Measurements from ENCODE around the gene RNF2. TPM values are rescaled to one million over a fixed set of nuclear protein-coding genes. Genes with fewer than 3 reads are reported as not detected.

Gene RNF2
- total RNA-seq, 1 experiment from 2014 or later, result 37.2 TPM

DNA sequence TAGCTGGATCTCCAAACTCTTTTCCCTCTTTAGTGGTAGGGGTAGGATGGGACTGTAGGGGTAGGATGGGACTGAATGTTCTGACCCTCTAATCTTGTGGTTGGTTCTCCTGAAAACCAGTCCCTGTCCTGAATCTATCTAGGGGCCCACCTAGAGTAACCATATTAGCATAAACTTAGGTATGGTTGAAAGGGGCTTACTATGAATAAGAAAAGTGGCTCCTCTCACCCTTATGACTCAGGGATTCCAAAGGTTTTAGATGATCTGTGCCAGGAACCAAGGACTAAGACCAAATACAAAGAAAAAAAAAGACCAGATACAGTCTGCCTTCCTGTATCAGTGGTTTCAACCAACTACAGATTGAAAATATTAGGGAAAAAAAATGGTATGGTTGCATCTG lies 28.9 kb downstream of the RNF2 start:
- DNase-seq (ENCODE audit: low read depth, low spot score), result no peak
- in situ Hi-C loops (cut with HindIII; ENCODE audit: low pct_unique_long_range_greater_than_20kb, low sequenced_read_pairs), result no loop called here

DNA sequence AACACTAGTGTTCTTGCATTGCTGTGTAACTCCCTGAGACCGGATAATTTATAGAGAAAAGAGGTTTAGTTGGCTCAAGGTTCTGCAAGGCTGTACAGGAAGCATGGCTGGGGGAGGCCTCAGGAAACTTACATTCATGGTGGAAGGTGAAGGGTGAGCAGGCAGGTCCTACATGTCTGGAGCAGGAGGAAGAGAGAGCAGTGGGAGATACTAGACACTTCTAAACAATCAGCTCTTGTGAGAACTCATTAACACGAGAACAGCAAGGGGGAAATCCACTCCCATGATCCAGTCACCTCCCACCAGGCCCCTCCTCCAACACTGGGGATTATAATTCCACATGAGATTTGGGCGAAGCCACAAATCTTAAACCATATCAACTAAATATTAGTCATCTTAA lies 30.1 kb downstream of the RNF2 start:
- no peak for DNase-seq (ENCODE audit: low read depth, low spot score)
- in situ Hi-C loops (cut with HindIII; ENCODE audit: low pct_unique_long_range_greater_than_20kb, low sequenced_read_pairs), result no loop called here

DNA sequence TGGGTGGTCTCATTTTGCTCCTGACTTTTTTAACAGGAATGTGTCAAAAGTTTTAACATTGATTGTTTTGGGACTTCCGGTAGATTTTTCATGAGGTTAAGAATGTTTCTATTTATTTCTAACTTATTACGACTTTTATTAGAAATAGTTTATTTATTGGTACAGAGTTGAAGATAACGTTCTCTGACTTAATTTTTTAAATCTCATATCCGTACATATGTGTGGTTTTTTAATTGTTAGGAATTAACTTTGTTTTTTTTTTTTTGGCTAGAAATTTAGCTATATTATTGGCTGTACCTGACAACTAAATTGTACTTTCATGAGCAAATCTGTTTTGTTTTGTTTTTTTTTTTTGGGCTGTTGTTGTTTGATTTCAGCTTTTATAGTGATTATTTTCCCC lies 32.0 kb downstream of the RNF2 start:
- in situ Hi-C loops (cut with HindIII; ENCODE audit: low pct_unique_long_range_greater_than_20kb, low sequenced_read_pairs), result no loop called here
- DNase-seq (ENCODE audit: low read depth, low spot score), result no peak

DNA sequence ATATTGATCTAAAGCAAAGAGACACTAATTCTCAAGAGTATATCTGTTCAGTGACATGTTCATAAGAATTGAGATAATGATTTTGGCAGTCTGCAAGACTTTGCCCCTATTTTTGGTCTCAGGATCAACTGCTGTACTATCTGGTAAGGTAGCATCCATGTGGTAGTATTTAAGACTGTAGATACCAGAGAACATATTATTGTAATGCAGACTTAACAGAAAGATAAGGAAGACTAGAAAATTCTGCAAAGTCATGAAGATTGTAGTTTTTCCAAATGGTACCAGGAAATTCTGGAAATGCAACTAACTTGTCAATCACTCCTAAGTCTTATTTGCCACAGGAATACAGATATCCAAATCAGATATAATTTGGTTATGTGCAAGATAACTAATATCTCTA lies 35.1 kb downstream of the RNF2 start:
- in situ Hi-C loops (cut with HindIII; ENCODE audit: low pct_unique_long_range_greater_than_20kb, low sequenced_read_pairs), result no loop called here

DNA sequence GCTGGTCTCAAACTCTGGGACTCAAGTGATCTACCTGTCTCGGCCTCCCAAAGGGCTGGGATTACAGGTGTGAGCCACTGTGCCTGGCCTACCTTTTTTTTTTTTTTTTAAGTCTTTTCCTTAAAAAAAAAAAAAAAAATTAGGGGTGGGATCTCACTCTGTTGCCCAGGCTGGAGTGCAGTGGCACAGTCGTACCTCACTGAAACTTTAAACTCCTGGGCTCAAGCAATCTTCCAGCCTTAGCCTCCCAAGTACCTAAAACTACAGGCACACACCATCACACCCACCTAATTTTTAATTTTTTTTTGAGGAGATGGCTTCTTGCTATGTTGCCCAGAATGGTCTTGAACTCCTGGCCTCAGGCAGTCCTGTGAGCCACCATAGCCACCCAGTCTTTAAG lies 38.5 kb downstream of the RNF2 start:
- no peak for DNase-seq (ENCODE audit: low read depth, low spot score)
- in situ Hi-C loops (cut with HindIII; ENCODE audit: low pct_unique_long_range_greater_than_20kb, low sequenced_read_pairs), result no loop called here

More for the DNA sequence above, 35.1 kb downstream of the RNF2 start:
- no peak for DNase-seq (ENCODE audit: low read depth, low spot score)

DNA sequence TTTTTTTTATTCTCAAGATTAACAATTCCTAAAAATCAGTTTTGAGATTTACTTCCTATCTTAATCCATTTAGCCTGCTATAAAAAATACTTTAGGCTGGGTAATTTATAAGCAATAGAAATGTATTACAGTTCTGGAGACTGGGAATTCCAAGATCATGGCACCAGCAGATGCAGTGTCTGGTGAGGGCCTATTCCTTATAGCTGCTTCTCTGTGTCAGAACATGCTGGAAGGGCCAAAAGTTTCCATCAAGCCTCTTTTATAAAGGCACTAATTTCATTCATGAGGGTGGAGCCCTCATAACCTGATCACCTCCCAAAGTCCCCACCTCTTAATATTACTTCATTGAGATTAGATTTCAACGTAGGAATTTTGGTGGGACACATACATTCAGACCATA lies 41.7 kb downstream of the RNF2 start:
- in situ Hi-C loops (cut with HindIII; ENCODE audit: low pct_unique_long_range_greater_than_20kb, low sequenced_read_pairs), result no loop called here
- no peak for DNase-seq (ENCODE audit: low read depth, low spot score)

DNA sequence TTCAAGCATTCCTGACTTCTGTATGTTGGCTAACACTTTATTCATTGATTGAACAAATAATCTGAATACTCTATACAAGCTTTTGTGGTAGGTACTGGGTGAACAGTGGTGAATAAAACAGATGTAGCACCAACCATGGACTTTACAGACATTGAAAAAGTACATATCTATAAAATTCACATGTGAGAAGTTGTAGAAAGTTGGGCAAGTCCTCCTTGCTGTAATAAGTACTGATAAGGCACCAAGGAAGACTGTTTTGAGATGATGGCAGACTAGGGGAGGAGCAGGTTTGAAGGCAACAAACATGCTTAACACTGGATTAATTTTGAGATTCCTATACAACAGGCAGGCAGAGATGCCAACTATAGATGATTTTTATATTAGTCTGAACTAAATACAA lies 42.4 kb downstream of the RNF2 start:
- no peak for DNase-seq (ENCODE audit: low read depth, low spot score)
- in situ Hi-C loops (cut with HindIII; ENCODE audit: low pct_unique_long_range_greater_than_20kb, low sequenced_read_pairs), result no loop called here

DNA sequence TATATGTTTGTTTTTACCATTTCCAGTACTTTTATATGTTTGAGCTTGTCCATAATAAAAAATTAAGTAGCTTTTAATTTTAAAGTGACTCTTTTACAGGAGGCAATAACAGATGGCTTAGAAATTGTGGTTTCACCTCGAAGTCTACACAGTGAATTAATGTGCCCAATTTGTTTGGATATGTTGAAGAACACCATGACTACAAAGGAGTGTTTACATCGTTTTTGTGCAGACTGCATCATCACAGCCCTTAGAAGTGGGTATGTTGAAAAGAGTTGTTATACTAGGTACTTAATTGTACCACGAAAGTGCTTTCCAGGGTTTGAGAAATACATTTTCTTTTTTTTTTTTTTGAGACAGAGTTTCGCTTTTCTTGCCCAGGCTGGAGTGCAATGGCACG lies 46.1 kb downstream of the RNF2 start:
- in situ Hi-C loops (cut with HindIII; ENCODE audit: low pct_unique_long_range_greater_than_20kb, low sequenced_read_pairs), result no loop called here
- no peak for DNase-seq (ENCODE audit: low read depth, low spot score)

DNA sequence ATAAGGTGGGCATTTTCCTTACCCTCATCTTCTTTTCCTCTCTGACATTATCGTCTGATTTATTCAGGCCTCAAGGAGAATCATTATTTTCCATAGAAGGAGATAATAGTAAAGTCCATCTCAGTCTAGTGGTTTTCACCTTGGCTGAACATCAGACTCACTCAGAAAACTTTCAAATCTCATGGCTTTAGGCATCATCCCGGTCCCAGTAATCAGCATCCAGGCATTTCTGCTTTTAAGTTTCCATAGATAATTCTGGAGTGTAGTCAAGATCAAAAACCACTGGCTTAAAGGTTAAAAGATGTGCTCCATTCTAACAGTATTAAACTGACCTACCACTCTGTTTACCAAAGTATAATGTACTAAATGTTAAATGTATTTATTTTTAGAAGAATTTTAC lies 49.4 kb downstream of the RNF2 start:
- in situ Hi-C loops (cut with HindIII; ENCODE audit: low pct_unique_long_range_greater_than_20kb, low sequenced_read_pairs), result no loop called here
- no peak for DNase-seq (ENCODE audit: low read depth, low spot score)

DNA sequence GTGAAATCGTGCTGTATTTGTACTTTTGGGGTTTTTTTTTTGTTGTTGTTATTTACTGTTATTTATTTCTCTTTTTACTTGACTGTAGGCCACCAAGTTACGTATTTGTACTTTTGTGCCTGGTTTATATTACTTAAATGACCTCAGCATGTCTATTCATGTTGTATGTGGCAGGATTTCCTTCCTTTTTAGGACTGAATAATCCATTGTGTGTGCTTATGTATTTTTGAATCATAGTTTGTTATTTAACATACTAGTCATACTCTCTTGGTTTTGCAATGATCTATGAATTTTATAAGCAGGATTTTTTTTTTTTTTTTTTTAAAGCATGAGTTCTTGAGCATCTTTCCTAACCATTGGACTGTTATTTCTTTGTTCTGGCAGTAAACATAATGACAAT lies 51.2 kb downstream of the RNF2 start:
- DNase-seq (ENCODE audit: low read depth, low spot score), result no peak
- in situ Hi-C loops (cut with HindIII; ENCODE audit: low pct_unique_long_range_greater_than_20kb, low sequenced_read_pairs), result no loop called here

DNA sequence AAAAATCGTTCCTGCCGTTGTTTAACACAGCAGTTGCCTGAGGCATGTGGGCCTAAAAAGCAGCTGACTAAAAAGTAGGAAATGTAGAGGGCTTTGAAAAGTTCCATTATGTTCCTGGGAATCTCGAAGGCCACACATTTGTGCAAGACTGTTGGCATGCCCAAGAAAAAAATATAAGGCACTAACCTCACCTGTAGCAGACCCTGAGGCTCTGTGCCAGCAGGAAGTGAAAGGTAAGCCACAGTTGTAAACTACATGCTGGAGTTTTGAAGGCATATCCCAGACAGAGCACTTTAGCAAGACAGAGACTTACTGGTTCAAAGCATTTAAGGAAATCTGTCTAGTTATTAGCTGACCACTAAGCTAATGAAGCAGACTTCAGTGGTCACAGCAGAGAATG lies 58.7 kb downstream of the RNF2 start:
- in situ Hi-C loops (cut with HindIII; ENCODE audit: low pct_unique_long_range_greater_than_20kb, low sequenced_read_pairs), result no loop called here
- peak; percentile 40 for DNase-seq (ENCODE audit: low read depth, low spot score)

DNA sequence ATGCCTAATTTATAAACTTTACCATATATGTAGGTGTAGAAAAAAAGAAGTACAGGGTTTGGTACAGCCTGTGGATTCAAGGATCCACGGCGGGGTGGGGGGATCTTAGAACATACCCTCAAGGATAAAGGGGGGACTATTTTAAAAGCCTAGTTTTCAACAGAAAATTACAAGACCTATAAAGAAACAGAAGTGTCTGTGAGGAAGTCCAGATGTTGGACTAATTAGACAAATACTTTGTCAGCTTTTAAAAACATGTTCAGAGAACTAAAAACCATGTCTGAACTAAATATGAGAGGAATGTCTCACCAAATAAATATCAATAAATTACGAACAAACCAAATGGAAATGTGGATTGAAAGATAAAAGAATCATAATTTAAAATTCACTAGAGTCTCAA lies 59.8 kb downstream of the RNF2 start:
- DNase-seq (ENCODE audit: low read depth, low spot score), result no peak
- in situ Hi-C loops (cut with HindIII; ENCODE audit: low pct_unique_long_range_greater_than_20kb, low sequenced_read_pairs), result no loop called here

DNA sequence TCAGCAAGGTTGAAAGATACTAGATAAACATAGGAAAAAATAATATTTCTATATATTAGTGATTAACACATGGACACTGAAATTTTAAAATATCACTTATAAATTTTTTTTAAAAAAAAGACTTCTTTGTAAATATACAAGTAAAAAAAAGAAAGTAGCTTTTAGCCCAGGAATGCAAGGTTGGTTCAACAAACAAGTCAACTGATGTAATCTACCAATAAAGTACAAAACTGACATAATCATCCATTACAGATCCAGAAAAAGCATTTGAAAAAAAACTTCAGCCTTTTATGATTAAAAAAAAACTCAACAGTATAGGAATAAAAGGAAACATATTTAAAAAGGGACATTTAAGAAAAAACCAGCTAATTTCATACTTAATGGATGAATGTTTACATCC lies 63.0 kb downstream of the RNF2 start:
- DNase-seq (ENCODE audit: low read depth, low spot score), result no peak
- in situ Hi-C loops (cut with HindIII; ENCODE audit: low pct_unique_long_range_greater_than_20kb, low sequenced_read_pairs), result no loop called here

DNA sequence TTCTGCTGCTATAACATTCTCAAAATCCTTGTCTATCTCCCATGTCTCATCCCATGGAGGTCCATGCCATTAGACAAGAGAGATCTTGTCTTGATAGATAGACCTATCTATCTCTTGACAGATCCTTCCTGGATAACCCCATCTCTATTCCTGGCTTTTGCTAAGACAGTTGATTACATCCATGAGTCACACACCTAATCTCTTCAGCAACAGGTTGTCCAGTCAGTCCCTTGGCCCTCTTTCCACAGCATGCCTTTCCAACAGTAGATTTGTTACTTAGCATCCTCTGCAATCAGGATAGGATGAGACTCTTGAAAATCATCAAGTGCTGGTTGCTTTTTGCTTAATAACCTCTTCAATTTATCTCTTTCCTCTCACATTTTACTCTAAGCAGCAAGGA lies 64.8 kb downstream of the RNF2 start:
- in situ Hi-C loops (cut with HindIII; ENCODE audit: low pct_unique_long_range_greater_than_20kb, low sequenced_read_pairs), result no loop called here
- no peak for DNase-seq (ENCODE audit: low read depth, low spot score)

DNA sequence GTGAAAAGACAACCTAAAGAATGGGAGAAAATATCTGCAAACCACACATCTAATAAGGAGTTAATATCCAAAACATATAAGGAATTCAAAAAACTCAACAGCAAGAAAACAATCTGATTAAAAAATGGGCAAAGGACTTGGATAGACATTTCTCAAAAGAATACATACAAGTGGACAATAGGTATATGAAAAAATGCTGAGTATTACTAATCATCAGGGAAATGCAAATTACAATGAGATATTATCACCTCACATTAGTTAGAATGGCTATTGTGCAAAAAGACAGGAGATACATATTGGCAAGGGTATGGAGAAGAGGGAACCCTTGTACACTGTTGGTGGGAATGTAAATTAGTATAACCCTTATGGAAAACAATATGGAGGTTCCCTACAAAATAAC lies 66.5 kb downstream of the RNF2 start:
- in situ Hi-C loops (cut with HindIII; ENCODE audit: low pct_unique_long_range_greater_than_20kb, low sequenced_read_pairs), result no loop called here
- DNase-seq (ENCODE audit: low read depth, low spot score), result no peak

DNA sequence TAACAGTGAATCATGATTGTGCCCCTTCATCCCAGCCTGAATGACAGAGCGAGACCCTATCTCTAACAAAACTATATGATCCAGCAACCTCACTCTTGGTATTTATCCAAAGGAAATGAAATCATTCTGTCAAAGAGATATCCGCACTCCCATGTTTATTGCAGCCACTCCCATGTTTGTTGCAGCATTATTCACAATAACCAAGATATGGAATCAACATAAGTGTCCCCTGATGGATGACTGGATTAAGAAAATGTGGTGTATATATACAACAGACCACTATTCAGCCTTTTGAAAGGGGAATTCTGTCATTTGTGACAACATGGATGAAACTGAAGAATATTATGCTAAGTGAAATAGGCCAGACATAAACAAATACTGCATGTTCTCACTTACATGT lies 67.0 kb downstream of the RNF2 start:
- no peak for DNase-seq (ENCODE audit: low read depth, low spot score)
- in situ Hi-C loops (cut with HindIII; ENCODE audit: low pct_unique_long_range_greater_than_20kb, low sequenced_read_pairs), result no loop called here

DNA sequence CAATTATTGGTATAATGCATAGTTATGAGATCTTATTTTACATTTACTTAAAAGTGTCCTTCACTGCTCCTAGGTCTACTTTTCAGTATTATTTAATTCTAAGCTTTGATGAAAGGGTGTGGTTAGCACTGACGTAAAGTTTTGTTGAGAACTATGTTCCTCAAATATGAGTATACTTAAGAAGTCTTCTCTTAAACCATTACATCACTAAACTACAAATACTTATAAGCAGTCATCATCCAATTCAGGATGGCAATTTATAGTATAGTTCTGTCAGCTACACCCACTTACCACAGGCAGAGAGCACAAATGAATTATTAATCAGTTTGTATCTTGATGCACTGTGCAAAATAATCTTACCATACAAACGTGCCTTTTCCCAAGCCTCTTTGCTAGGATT lies 84.3 kb downstream of the RNF2 start:
- in situ Hi-C loops (cut with HindIII; ENCODE audit: low pct_unique_long_range_greater_than_20kb, low sequenced_read_pairs), result no loop called here

DNA sequence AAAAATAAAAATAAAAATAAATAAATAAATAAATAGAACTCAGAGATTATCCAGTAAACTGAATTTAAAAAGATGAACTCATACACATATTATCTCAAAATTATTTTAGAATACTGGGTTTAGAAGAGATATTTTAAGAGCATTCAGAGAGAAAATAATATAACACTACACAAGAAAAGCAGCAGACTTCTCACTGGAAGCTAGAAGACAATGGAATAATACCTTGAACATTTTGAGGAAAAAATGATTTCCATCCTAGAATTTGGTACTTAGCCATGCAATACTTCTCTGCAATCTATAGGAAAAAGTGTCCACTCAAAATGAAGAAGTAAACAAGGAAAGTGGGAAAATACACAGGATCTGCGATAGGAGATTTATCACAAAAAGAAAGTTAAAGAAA lies 87.2 kb downstream of the RNF2 start:
- in situ Hi-C loops (cut with HindIII; ENCODE audit: low pct_unique_long_range_greater_than_20kb, low sequenced_read_pairs), result no loop called here

More for the DNA sequence above, 84.3 kb downstream of the RNF2 start:
- no peak for DNase-seq (ENCODE audit: low read depth, low spot score)

DNA sequence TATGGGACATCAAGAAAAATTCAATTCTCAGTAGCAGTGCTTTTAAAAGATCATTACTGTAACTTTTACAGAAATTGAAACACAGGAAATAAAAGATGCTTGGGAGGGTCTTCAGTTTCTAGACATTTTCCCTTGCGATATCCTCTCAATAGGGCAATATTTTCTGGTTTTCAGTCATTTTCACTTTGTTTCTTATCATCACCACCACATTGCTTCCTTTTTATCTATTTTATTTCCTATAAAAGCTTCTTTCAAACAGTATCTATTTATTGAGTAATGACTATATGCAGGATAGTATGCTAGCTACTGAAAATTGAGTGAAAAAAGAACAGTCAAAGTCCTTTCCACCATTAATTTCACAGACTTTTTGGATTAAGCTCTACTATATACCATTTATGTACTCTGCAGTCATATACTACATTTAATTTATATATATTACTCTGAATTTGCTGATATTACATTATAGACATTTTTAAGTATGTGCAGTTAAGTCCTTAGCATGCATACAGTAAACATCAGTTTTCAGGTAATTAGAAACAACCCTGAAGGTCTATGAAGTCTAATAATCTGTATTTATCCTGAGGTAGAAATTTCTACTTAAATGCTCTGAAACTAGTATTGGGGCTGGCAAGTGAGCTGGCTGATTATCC lies 92.7 kb downstream of the RNF2 start:
- in situ Hi-C loops (cut with HindIII; ENCODE audit: low pct_unique_long_range_greater_than_20kb, low sequenced_read_pairs), result no loop called here
- no peak for DNase-seq (ENCODE audit: low read depth, low spot score)

More for the DNA sequence above, 87.2 kb downstream of the RNF2 start:
- DNase-seq (ENCODE audit: low read depth, low spot score), result no peak

DNA sequence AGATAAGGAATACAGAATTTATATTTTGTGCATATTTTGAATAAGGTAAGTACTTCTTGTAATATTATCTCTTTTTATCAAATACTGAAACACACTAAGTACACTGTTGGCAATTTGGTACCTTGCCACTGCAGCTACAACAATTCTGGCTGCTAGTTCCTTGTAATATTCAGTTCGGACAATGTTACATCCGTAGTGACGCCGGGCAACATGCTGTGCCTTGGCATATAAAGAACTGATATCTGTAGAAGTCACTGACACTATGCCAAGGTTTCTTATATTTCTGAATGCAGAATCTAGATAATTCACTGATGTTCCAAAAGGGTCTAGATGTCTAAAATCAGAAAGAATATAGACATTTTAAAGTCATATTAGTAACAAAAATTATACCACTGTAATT lies 93.9 kb downstream of the RNF2 start:
- in situ Hi-C loops (cut with HindIII; ENCODE audit: low pct_unique_long_range_greater_than_20kb, low sequenced_read_pairs), result no loop called here
- DNase-seq (ENCODE audit: low read depth, low spot score), result no peak

Data from SK-MEL-5 (cell line).